Measurements from ENCODE around the gene GATAD2B.

Gene GATAD2B

GRCh38 chr1:153805886-153806719 is 116.7 kb downstream of the GATAD2B start:
- H3K36me3 ChIP-seq (ENCODE audit: low read depth): peaks cover 15% of the 10 kb centered on the region
- H3K9me3 ChIP-seq (ENCODE audit: severe bottlenecking): no peaks in the 10 kb centered on the region
- peaks cover 6% of the 10 kb centered on the region for H3K4me1 ChIP-seq (ENCODE audit: insufficient read depth, poor library complexity, severe bottlenecking)
- no peaks in the 10 kb centered on the region for H3K27me3 ChIP-seq (ENCODE audit: insufficient read depth, poor library complexity, severe bottlenecking)
- DNase-seq (ENCODE audit: low spot score): no peak
- TF ChIP-seq, protein P1, sequence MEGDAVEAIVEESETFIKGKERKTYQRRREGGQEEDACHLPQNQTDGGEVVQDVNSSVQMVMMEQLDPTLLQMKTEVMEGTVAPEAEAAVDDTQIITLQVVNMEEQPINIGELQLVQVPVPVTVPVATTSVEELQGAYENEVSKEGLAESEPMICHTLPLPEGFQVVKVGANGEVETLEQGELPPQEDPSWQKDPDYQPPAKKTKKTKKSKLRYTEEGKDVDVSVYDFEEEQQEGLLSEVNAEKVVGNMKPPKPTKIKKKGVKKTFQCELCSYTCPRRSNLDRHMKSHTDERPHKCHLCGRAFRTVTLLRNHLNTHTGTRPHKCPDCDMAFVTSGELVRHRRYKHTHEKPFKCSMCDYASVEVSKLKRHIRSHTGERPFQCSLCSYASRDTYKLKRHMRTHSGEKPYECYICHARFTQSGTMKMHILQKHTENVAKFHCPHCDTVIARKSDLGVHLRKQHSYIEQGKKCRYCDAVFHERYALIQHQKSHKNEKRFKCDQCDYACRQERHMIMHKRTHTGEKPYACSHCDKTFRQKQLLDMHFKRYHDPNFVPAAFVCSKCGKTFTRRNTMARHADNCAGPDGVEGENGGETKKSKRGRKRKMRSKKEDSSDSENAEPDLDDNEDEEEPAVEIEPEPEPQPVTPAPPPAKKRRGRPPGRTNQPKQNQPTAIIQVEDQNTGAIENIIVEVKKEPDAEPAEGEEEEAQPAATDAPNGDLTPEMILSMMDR (IDR thresholded peaks at IDR 0.05; ENCODE audit: poor library complexity, severe bottlenecking): no peak
- ATAC-seq (ENCODE audit: low read depth): no peak
- peak overlapping the region; percentile 14 for H3K27ac ChIP-seq (ENCODE audit: poor library complexity, severe bottlenecking)
- no peak overlapping the region for H3K4me3 ChIP-seq (ENCODE audit: severe bottlenecking)

DNA sequence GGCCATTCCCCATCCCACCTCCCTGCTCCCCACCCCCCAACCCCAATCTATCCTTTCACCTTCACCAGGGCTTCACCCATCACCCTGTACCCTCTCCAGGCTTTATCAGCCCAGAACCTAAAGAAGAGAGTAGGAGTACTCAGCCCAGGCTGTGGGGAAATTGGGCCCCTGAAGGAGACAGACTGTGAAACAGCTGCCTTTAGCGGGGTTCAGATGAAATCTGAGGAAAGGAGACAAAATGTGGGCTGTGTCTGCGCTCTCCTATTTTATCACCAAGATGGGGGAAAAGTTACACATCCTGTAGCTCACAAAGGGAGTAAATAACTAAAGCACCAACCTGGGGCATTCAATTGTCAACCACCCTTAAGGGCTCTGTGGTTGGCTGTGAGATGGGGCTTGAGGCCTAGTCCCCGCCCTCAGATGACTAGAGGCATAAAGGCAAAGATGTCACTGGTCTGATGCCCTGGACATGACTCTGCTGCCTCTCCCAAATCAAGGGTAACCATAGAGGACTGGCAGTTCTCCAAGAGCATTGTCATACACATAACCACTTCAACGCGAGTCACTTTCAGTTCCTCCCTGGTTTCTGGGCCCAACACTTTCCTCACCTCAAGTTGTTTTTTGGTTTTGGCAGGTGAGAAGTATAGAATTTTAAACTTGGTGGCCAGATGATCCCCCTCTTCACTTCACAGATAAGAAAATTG is 117.6 kb downstream of the GATAD2B start:
- ATAC-seq (ENCODE audit: low read depth) (peak; percentile 62), DNase-seq (ENCODE audit: low spot score) (no peak)
- H3K9me3 ChIP-seq (ENCODE audit: severe bottlenecking): no peaks in the 10 kb centered on the region
- no peak overlapping the region for H3K4me3 ChIP-seq (ENCODE audit: severe bottlenecking)
- peaks cover 6% of the 10 kb centered on the region for H3K36me3 ChIP-seq (ENCODE audit: low read depth)
- TF ChIP-seq, protein P1 (IDR thresholded peaks at IDR 0.05; ENCODE audit: poor library complexity, severe bottlenecking): no peak
- H3K27me3 ChIP-seq (ENCODE audit: insufficient read depth, poor library complexity, severe bottlenecking): no peaks in the 10 kb centered on the region
- H3K4me1 ChIP-seq (ENCODE audit: insufficient read depth, poor library complexity, severe bottlenecking): peaks cover 6% of the 10 kb centered on the region
- H3K27ac ChIP-seq (ENCODE audit: poor library complexity, severe bottlenecking): peak overlapping the region; percentile 14

DNA sequence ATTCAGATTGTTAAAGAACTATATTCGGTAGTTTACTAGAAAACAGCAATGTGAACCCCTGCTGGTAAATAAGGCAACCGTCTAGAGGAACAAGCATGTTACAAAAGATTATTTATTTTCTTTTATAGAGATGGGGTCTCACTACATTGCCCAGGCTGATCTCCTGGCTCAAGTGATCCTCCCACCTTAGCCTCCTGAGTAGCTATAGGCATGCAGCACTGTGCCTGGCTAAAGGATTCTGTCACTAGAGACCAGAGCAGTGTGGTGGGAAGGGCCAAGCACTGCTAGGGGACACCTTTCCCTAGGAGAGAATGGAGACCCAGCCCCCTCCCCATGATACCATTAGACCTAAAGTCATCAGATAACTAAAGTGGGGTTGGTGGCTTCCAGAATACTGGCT is 118.7 kb downstream of the GATAD2B start:
- ATAC-seq (ENCODE audit: low read depth) (no peak), DNase-seq (ENCODE audit: low spot score) (peak; percentile 9)
- Histone ChIP-seq H3K9me3 (ENCODE audit: severe bottlenecking) (no peaks in the 10 kb centered on the region), H3K4me3 (ENCODE audit: severe bottlenecking) (no peak overlapping the region), H3K27me3 (ENCODE audit: insufficient read depth, poor library complexity, severe bottlenecking) (no peaks in the 10 kb centered on the region), H3K27ac (ENCODE audit: poor library complexity, severe bottlenecking) (no peak overlapping the region), H3K4me1 (ENCODE audit: insufficient read depth, poor library complexity, severe bottlenecking) (peaks cover 6% of the 10 kb centered on the region), H3K36me3 (ENCODE audit: low read depth) (peaks cover 3% of the 10 kb centered on the region; the same call in 1 of the 2 replicates)
- TF ChIP-seq, protein P1 (IDR thresholded peaks at IDR 0.05; ENCODE audit: poor library complexity, severe bottlenecking): no peak

- Histone ChIP-seq H3K27me3 (ENCODE audit: insufficient read depth, poor library complexity, severe bottlenecking) (no peaks in the 10 kb centered on the region), H3K9me3 (ENCODE audit: severe bottlenecking) (no peaks in the 10 kb centered on the region), H3K4me1 (ENCODE audit: insufficient read depth, poor library complexity, severe bottlenecking) (peaks cover 6% of the 10 kb centered on the region), H3K4me3 (ENCODE audit: severe bottlenecking) (no peak overlapping the region), H3K27ac (ENCODE audit: poor library complexity, severe bottlenecking) (no peak overlapping the region), H3K36me3 (ENCODE audit: low read depth) (no peaks in the 10 kb centered on the region; the same call in 1 of the 2 replicates)
- TF ChIP-seq, protein P1 (IDR thresholded peaks at IDR 0.05; ENCODE audit: poor library complexity, severe bottlenecking): no peak
- DNase-seq (ENCODE audit: low spot score) (no peak), ATAC-seq (ENCODE audit: low read depth) (no peak)
Measured at GRCh38 chr1:153803470-153804056, 119.2 kb downstream of the GATAD2B start.
